ENCODE measurements around the gene SORCS1.

SORCS1 gene

DNA sequence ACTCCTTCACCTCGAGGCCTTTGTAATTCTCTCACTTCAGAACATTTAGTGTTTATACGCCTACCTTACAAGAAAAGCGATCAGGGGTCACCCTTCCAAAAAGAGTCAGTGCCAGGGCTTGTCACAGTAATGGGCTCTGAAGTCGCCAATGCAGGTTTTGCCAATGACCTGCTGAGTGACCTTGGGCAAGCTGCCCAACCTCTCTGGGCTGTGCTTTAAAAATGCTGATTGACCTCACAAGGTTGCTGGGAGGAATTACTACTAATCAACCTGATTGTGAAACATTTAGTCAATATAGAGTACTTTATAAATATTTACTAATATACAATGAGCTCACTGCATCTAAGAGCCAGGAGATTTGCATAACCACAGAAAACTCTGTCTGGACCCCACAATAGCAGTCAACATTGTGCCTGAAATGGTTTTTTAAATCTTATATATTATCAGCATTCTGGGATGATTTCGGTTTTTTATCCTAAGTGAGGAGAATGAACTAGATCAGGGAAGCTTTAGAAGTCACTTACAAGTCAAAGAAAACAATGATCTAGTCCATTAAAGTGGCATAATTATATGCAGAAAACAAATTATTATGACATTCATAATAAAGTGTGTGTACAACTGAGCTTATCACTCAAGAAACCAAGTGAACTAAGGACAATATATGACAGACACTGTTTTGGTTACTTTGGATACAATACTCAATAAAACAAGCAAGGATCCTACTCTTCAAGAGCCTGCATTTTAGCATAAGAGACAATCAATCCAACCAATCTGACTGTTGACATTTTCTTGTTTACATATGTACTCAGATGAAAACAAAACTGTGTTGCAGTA lies 290.5 kb downstream of the SORCS1 start:
- no peak for DNase-seq

DNA sequence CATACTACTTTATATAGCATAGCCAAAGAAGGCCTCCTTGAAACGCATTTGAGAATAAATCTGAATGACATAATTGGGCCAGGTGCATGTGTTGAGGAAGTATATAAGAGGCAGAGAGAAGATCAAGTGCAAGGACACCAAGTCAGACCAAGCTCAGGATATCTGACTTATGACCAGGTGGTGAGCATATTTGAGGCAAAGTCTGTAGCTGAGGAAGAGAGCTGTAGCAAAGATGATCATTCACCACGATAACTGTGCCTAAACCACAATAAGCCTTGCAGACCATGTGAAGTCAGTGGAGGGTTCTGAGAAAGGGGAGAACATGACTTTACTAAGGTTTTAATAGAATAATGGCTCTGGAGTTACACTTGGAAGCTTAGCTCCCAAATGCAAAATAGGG lies 292.3 kb downstream of the SORCS1 start:
- DNase-seq = no peak

DNA sequence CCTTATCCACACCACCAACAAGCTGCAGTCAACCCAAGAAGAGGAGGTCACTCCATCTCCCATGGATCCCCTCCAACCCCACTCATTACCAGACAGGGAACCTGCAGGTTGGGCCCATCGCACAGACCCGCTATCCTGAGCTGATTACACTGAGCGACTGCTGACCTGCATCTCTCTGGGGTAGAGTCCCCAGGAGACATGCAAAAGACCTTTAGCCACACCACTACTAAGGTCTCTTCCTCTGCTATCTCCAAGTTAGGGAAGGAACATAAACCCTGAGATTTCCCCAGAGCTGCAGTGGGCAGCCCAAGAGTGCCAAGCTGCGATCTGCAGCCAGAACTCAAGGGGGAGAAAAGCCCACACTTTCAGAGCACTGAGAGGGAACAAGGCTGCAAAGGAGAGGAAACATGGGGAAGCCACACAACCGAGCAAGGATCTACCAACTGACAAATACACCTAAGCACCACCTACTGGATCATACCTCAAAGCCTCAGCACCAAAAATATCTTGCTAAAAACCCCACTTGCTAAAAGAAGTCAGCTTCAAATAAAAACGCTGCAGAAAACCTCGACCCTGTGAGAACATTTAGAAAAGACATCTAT lies 298.2 kb downstream of the SORCS1 start:
- no peak for DNase-seq

GRCh38 chr10:106864031-106864430 lies 300.5 kb downstream of the SORCS1 start:
- DNase-seq = no peak

- no peak for DNase-seq
These were observed 301.0 kb downstream of the SORCS1 start for GRCh38 chr10:106863549-106863948.

GRCh38 chr10:106859892-106860652 lies 304.4 kb downstream of the SORCS1 start:
- DNase-seq = no peak

- no peak for DNase-seq
These were observed 306.8 kb downstream of the SORCS1 start for GRCh38 chr10:106857728-106858127.

DNA sequence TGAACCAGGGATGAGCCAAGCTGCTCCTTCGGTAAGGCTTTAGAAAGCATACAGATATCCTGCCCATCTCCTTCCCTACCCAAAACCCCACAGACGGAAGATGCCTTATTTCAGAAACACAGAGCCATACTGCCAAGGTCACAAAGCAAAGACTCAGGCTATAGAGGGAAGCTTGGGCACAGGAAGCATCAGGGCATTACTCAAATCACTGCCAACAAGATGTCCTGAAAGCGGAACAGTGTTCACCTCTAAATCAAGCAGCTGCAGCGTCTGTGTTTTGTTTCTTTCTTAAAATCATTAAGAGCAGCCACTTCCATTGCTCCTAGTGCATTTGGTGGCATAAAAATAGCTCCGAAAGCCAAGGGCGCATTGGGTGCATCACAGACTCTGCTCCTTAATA lies 307.3 kb downstream of the SORCS1 start:
- DNase-seq = peak; percentile 20

DNA sequence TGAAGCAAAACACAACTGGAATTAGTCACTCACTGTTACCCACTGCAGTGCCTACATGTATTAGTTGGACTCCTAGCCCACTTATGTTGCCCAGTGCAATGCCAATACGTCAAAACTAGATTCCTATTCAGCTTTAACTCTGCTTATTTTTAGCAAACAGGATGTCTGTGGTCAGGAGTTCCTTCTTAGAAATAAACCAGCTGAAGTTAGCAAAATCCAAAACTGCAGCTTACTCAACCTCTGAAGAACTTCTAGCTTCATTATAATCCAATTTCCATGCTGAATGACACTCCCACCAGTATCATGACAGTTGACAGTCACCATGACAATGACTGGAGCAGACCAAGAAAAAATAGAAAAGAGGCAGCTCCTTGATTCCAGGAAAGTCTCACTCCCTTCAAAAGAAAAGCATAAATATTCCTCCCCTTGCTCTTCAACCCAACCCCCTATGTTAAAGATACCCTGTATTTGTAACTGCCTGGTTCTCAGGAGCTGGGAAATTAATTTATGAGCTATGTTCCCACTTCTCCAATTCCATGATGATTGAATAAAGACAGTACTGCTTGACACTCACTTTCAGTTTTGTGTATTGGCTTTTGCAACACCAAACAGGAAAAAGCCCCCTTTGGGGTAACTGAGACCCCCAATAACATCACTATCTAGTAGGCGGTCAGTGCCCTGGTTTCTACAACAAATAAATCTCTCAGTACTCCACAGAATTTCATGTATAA lies 327.4 kb downstream of the SORCS1 start:
- DNase-seq = peak; percentile 73

GRCh38 chr10:106832846-106833245 lies 331.7 kb downstream of the SORCS1 start:
- no peak for DNase-seq

DNA sequence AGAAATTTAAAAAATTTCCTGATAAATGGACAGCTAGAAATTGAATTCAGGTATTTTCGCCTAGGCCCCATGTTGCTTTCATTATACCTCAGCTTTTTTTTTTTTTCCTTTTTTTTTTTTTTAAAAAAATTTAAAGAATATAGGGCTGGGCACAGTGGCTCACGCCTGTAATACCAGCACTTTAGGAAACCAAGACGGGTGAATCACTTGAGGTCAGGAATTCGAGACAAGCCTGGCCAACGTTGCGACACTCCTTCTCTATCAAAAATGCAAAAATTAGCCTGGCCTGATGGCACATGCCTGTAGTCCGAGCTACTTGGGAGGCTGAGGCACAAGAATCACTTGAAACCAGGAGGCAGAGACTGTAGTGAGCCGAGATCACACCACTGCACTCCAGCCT lies 334.0 kb downstream of the SORCS1 start:
- no peak for DNase-seq

DNA sequence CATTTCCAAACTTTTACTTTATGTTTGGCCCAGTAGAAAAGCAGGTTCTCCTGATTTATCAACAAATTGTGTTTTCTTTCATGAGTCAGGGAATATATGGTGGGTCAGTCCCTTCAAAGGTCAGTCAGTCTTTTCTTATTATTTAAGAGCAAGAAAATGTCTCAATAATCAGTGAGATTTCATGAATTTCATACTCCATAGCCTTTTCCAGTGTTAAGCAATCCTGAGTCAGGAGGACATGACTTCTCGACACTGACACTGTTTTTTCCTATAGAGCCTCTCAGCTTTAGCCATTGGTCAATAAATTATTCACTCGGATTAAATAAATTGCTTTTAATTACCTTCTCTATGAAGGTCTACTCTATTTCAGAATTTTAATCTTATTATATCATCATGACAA lies 334.5 kb downstream of the SORCS1 start:
- DNase-seq = no peak

DNA sequence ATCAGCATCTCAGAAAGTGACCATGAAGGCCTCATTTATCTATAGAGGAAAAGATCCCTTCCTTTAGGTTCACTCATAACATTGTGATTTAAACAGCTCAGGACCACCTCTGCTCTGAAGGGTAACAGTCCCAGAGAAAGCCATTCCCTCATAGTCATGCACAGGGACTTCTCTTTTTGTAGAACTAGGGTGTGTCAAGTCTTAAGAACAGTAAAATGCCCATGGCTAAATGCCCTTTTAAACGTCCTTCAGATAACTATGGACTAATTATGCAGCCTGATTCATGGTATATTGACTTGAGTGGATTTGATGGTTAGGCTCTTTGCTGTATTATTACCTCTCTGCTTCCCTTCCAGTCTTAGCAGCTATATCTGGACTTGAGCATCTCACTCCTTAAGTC lies 337.8 kb downstream of the SORCS1 start:
- DNase-seq = no peak

- DNase-seq = no peak
These were observed 338.7 kb downstream of the SORCS1 start for GRCh38 chr10:106825576-106826364.

DNA sequence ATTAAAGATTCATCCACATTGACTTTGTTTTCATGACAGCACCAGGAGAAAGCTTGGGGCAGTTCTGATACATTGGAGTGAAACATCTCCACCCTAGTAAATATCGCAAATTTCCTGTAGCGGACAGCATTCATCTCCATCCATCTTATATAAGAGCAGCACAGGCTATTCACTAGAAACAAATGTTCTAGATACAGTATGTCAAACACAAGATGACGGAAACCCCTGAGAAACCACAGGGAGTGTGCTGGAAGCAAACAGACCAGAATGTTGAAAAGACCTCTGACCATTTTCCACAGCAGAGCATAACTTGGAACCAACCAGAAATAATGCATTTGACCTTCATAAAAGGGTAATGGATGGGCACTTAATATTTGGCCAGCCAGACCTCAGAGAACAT lies 343.9 kb downstream of the SORCS1 start:
- DNase-seq = no peak

GRCh38 chr10:106819490-106819889 lies 345.0 kb downstream of the SORCS1 start:
- no peak for DNase-seq

DNA sequence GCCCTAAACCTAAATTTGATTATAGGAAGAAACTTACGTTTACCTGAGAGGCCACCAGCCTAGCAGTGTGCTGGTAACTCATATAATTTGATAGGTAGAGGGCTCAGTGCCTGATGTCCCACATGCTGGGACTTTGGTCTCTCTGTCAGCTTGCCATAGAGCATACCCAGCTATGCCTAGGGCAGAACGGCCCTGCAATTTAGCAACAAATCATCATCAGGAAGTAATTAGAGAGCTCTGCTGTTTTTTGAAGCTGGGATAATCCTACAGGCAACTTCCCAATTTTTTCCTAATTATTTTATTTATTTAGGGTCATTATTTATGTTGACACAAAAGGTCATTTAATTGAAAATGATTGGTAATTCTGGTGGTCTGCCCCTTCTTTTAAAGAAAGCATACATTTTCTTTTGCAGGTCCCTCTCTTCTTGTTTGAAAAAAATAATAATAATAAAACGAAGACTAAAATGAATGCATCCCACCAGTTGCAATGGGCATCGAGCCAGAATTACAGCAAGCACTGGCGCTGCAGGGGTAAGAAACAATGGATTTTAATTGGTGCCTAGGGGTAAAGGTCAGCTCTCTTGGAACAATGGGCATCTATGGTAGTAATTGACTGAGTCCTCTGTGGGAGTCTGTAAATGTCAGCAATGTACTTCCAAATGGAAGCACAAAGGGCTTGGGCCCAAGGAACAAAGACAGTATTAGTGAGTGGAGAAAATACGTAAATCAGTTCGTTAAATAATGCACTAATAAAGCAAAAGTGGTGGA lies 348.0 kb downstream of the SORCS1 start:
- DNase-seq = no peak

- no peak for DNase-seq
These were observed 349.0 kb downstream of the SORCS1 start for GRCh38 chr10:106815427-106816043.

GRCh38 chr10:106804992-106805582 lies 359.4 kb downstream of the SORCS1 start:
- no peak for DNase-seq

- DNase-seq = no peak
These were observed 361.6 kb downstream of the SORCS1 start for GRCh38 chr10:106802949-106803348.

DNA sequence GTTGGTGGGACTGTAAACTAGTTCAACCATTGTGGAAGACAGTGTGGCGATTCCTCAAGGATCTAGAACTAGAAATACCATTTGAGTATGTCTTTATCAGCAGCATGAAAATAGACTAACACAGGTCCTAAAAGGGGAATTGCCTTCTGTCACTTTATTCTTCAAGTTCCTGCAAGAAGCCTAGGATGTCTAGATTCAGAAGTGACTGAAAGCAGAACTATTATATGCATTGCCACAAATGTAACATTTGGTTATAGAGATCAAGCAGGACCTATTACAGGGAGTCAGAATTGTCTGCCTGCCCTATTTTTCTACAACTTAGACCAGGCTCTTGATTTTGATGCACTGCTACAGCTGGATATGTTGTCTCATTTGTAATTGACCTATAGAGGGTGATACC lies 364.7 kb downstream of the SORCS1 start:
- DNase-seq = no peak
